Ishikawa (cell line): ENCODE measurements around the gene GRIK1.

Source experiments
- CEBPB ChIP-seq: IDR thresholded peaks from 2 replicates; pipeline ENCODE4 v1.6.1; 2012
- CREB1 ChIP-seq: IDR thresholded peaks from 2 replicates; pipeline ENCODE4 v1.6.1; 2012; ENCODE audit warnings: low read depth
- EGR1 ChIP-seq: IDR thresholded peaks from 2 replicates; pipeline ENCODE4 v1.6.1; 2012
- EP300 ChIP-seq: IDR thresholded peaks from 2 replicates; pipeline ENCODE4 v1.6.1; 2012; ENCODE audit warnings: borderline replicate concordance
- FOXM1 ChIP-seq: IDR thresholded peaks from 2 replicates; pipeline ENCODE4 v1.6.1; 2012; ENCODE audit warnings: low read depth, borderline replicate concordance
- NFIC ChIP-seq: IDR thresholded peaks from 2 replicates; pipeline ENCODE4 v1.6.1; 2012
- RAD21 ChIP-seq: IDR thresholded peaks from 2 replicates; pipeline ENCODE4 v1.6.1; 2012; ENCODE audit warnings: low read depth
- REST ChIP-seq: IDR thresholded peaks from 2 replicates; pipeline ENCODE4 v1.6.1; 2012; ENCODE audit warnings: low read depth, mild to moderate bottlenecking
- TAF1 ChIP-seq: IDR thresholded peaks from 2 replicates; pipeline ENCODE4 v1.6.1; 2012; ENCODE audit warnings: low read depth, mild to moderate bottlenecking
- TCF12 ChIP-seq: IDR thresholded peaks from 2 replicates; pipeline ENCODE4 v1.6.1; 2012; ENCODE audit warnings: low read depth
- TEAD4 ChIP-seq: IDR thresholded peaks from 2 replicates; pipeline ENCODE4 v1.6.1; 2012
- USF1 ChIP-seq: IDR thresholded peaks from 2 replicates; pipeline ENCODE4 v1.6.1; 2012
- YY1 ChIP-seq: IDR thresholded peaks from 2 replicates; pipeline ENCODE4 v1.6.1; 2012; ENCODE audit warnings: low read depth
- ZBTB7A ChIP-seq: IDR thresholded peaks from 2 replicates; pipeline ENCODE4 v1.6.1; 2012; ENCODE audit warnings: low read depth
- TF ChIP-seq, protein P1 (sequence below): IDR thresholded peaks from 2 replicates; pipeline ENCODE4 v1.6.1; 2012

GRIK1 gene

GRCh38 chr21:29786496-29787360 is 153.1 kb downstream of the GRIK1 start:
- TF ChIP-seq FOXM1 (no peak), TEAD4 (no peak), CREB1 (no peak), YY1 (no peak)

DNA sequence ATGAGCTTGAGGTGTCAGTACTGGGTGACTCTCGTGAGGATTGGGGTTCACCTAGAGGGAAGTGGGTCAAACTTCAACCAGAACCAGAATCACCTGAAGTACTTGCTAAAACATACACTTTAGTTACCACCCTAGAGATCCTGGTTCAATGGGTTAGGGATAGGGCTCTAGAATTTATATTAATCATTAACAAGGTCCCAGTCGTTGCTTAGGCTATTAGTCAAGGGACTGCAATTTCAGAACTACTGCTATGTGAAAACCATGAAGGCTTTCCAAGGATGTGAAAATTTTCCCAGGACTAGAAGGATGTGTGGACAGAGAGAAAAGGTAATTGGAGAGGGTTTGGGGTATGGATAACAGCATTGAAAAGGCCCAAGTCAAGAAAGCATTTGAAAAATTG is 162.6 kb downstream of the GRIK1 start:
- no peak for TF ChIP-seq REST
- no peak for TF ChIP-seq FOXM1
- TF ChIP-seq RAD21: no peak
- TF ChIP-seq CREB1: no peak
- TF ChIP-seq TCF12: no peak
- no peak for TF ChIP-seq YY1
- no peak for TF ChIP-seq TEAD4
- TF ChIP-seq CEBPB: no peak
- TF ChIP-seq USF1: no peak
- TF ChIP-seq TAF1: no peak
- no peak for TF ChIP-seq NFIC

DNA sequence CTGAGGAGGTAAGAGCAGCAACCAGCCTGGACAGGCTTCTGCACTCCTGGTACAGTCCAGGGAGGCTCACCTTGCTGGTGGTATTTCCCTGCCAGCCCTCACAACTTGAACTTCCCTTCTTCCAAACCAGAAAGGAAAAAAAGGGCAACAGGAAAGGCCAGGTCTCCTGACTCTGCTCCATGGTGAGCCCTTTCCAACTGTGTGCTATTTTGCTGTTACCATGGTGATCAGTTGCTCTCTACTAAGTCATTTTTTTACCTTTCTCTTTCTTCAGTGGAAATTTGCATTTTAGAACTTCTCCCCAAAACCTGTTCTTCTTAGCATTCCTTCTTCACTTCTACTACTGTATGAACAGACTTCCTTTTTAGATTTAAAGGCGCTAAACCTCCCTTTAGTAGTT is 164.3 kb downstream of the GRIK1 start:
- no peak for TF ChIP-seq RAD21
- TF ChIP-seq CREB1: no peak
- TF ChIP-seq CEBPB: no peak
- no peak for TF ChIP-seq FOXM1
- TF ChIP-seq EP300: no peak
- TF ChIP-seq TEAD4: no peak
- TF ChIP-seq USF1: no peak

DNA sequence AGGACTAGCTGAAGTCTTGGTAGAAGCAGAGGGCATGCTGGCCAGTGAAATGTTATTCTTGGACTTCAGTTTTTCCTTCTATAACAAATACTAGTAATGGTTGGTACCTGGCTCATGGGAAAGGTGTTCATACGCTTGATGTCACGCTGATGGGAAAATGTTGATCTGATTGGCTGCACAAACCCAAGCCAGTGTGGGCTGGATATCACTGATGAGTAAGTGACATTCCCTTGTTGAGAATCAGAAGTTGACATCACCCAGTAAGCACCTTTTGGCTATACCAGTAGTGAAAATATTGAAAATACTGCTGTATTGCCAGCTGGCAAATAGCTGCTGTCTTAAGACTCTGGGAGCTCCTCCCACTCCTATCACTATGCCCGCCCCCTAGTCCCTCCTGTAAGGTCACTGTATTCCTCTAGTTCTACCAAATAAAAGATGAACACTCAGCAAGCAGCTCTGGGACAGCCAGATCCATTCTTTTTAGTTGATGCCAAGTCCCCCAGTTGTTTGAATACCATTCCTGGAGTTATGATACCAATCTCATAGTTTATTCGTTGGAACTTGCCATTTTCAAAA is 168.2 kb downstream of the GRIK1 start:
- no peak for TF ChIP-seq EP300
- no peak for TF ChIP-seq USF1
- TF ChIP-seq EGR1: no peak
- no peak for TF ChIP-seq ZBTB7A
- TF ChIP-seq NFIC: no peak
- TF ChIP-seq CEBPB: no peak
- no peak for TF ChIP-seq TCF12
- TF ChIP-seq RAD21: no peak
- no peak for TF ChIP-seq TEAD4

DNA sequence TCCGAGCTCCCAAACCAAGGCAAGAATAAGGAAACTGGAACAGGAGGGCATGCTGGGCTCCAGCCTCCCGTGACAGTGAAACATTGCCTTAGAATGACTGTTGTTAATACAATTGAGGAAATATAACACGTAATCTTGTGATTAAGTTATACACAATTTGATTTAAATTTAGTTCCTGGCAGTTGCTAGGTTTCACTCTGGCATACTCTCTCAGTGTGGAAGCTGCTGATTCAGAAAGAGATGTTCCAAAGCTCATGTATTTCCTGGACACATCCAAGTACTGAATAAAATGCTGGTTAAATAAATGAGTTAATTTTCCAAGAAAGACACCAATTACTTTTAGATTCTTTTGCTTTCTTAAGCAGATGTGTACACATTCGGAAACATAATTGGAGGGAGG is 176.1 kb downstream of the GRIK1 start:
- no peak for TF ChIP-seq EGR1
- TF ChIP-seq EP300: no peak
- TF ChIP-seq NFIC: no peak
- TF ChIP-seq TAF1: no peak
- no peak for TF ChIP-seq USF1
- no peak for TF ChIP-seq FOXM1
- no peak for TF ChIP-seq YY1
- no peak for TF ChIP-seq CREB1
- TF ChIP-seq, protein P1, sequence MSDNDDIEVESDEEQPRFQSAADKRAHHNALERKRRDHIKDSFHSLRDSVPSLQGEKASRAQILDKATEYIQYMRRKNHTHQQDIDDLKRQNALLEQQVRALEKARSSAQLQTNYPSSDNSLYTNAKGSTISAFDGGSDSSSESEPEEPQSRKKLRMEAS: no peak
- no peak for TF ChIP-seq REST
- no peak for TF ChIP-seq RAD21
- no peak for TF ChIP-seq ZBTB7A
- no peak for TF ChIP-seq TEAD4
